H9 (cell line): ENCODE measurements around the gene SEMA7A. TPM values are rescaled to one million over a fixed set of nuclear protein-coding genes. Genes with fewer than 3 reads are reported as not detected.

ENCODE experiments used
- DNase-seq: peaks from one replicate; pipeline ENCODE4 v3.0.0-alpha.2; 2017
- H2AFZ ChIP-seq: one replicate; pipeline ENCODE4 v1.6.1; 2013; ENCODE audit warnings: mild to moderate bottlenecking, low read length, control low read depth, moderate library complexity
- H2AK5ac ChIP-seq: 2 replicates; pipeline ENCODE4 v1.6.1; 2013; ENCODE audit warnings: low read length, control low read depth, mixed read lengths; ENCODE audit not compliant: insufficient read length
- H2BK120ac ChIP-seq: one replicate; pipeline ENCODE4 v1.6.1; 2013; ENCODE audit warnings: low read depth, mild to moderate bottlenecking, low read length, control low read depth, inconsistent platforms; ENCODE audit not compliant: poor library complexity, severe bottlenecking
- H2BK12ac ChIP-seq: 2 replicates; pipeline ENCODE4 v1.6.1; 2013; ENCODE audit warnings: low read length, control low read depth, mixed read lengths, low read depth; ENCODE audit not compliant: insufficient read length
- H2BK15ac ChIP-seq: 2 replicates; pipeline ENCODE4 v1.6.1; 2013; ENCODE audit warnings: low read depth, low read length, control low read depth
- H2BK20ac ChIP-seq: one replicate; pipeline ENCODE4 v1.6.1; 2013; ENCODE audit warnings: low read depth, mild to moderate bottlenecking, low read length, control low read depth, inconsistent platforms; ENCODE audit not compliant: poor library complexity, severe bottlenecking
- H2BK5ac ChIP-seq: 2 replicates; pipeline ENCODE4 v1.6.1; 2013; ENCODE audit warnings: low read length, control low read depth, mixed read lengths; ENCODE audit not compliant: insufficient read length
- H3K14ac ChIP-seq: 2 replicates; pipeline ENCODE4 v1.6.1; 2013; ENCODE audit warnings: low read length, control low read depth; ENCODE audit not compliant: insufficient read depth
- H3K18ac ChIP-seq: 2 replicates; pipeline ENCODE4 v1.6.1; 2013; ENCODE audit warnings: low read depth, mild to moderate bottlenecking, mixed read lengths, low read length, control low read depth; ENCODE audit not compliant: insufficient read length
- H3K23ac ChIP-seq: 2 replicates; pipeline ENCODE4 v1.6.1; 2013; ENCODE audit warnings: low read length, control low read depth, mixed read lengths, low read depth; ENCODE audit not compliant: insufficient read length
- H3K23me2 ChIP-seq: 2 replicates; pipeline ENCODE4 v1.6.1; 2013; ENCODE audit warnings: low read depth, mild to moderate bottlenecking, mixed read lengths, low read length, control low read depth; ENCODE audit not compliant: insufficient read length, poor library complexity, severe bottlenecking
- H3K27ac ChIP-seq: 2 replicates; pipeline ENCODE4 v1.5.1; 2013; ENCODE audit warnings: low read length, control low read depth, mixed read lengths, low read depth; ENCODE audit not compliant: insufficient read length
- H3K27me3 ChIP-seq: 2 replicates; pipeline ENCODE4 v1.6.1; 2013; ENCODE audit warnings: low read length, control low read depth, inconsistent platforms; ENCODE audit not compliant: insufficient read depth
- H3K4ac ChIP-seq: 2 replicates; pipeline ENCODE4 v1.6.1; 2013; ENCODE audit warnings: low read depth, mild to moderate bottlenecking, control low read depth, inconsistent platforms, low read length, moderate library complexity
- H3K4me1 ChIP-seq: 2 replicates; pipeline ENCODE4 v1.6.1; 2013; ENCODE audit warnings: low read length, control low read depth, inconsistent platforms; ENCODE audit not compliant: insufficient read depth
- H3K4me2 ChIP-seq: 2 replicates; pipeline ENCODE4 v1.6.1; 2013; ENCODE audit warnings: low read length, control low read depth, mixed read lengths; ENCODE audit not compliant: insufficient read length, insufficient read depth
- H3K56ac ChIP-seq: 2 replicates; pipeline ENCODE4 v1.6.1; 2013; ENCODE audit warnings: low read depth, mild to moderate bottlenecking, mixed read lengths, low read length, control low read depth; ENCODE audit not compliant: insufficient read length
- H3K79me1 ChIP-seq: 2 replicates; pipeline ENCODE4 v1.6.1; 2013; ENCODE audit warnings: low read depth, mild to moderate bottlenecking, moderate library complexity, low read length, control low read depth, inconsistent platforms; ENCODE audit not compliant: insufficient read depth, poor library complexity, severe bottlenecking
- H3K79me2 ChIP-seq: 2 replicates; pipeline ENCODE4 v1.6.1; 2013; ENCODE audit warnings: low read length, control low read depth, inconsistent platforms; ENCODE audit not compliant: insufficient read depth
- H3K9ac ChIP-seq: 2 replicates; pipeline ENCODE4 v1.6.1; 2013; ENCODE audit warnings: low read length, control low read depth, mixed read lengths; ENCODE audit not compliant: insufficient read length; ENCODE audit errors: extremely low read depth
- H3K9me3 ChIP-seq: one replicate; pipeline ENCODE4 v1.6.1; 2013; ENCODE audit warnings: low read depth, low read length, inconsistent platforms; ENCODE audit not compliant: control insufficient read depth
- H3T11ph ChIP-seq: one replicate; pipeline ENCODE4 v1.6.1; 2013; ENCODE audit warnings: mild to moderate bottlenecking, low read length, control low read depth, inconsistent platforms
- H4K20me1 ChIP-seq: one replicate; pipeline ENCODE4 v1.6.1; 2013; ENCODE audit not compliant: control insufficient read depth, insufficient read length, insufficient read depth
- H4K5ac ChIP-seq: 2 replicates; pipeline ENCODE4 v1.6.1; 2013; ENCODE audit warnings: low read depth, mild to moderate bottlenecking, mixed read lengths, low read length, control low read depth; ENCODE audit not compliant: insufficient read length
- H4K8ac ChIP-seq: replicated peaks from 2 replicates; pipeline ENCODE4 v1.6.1; 2013; ENCODE audit warnings: low read length, control low read depth, mixed read lengths, low read depth; ENCODE audit not compliant: insufficient read length
- H4K91ac ChIP-seq: 2 replicates; pipeline ENCODE4 v1.6.1; 2013; ENCODE audit warnings: low read depth, mild to moderate bottlenecking, moderate library complexity, mixed read lengths, low read length, control low read depth; ENCODE audit not compliant: insufficient read length
- H3K27ac Mint-ChIP-seq, 3 experiments: 2 replicates in 2 of 3; 3 replicates in 1 of 3; pipeline ENCODE4 v1.8.0; 2020 to 2021; ENCODE audit warnings: mixed read lengths in 3 of 3, mild to moderate bottlenecking in 1 of 3, moderate library complexity in 1 of 3
- H3K27me3 Mint-ChIP-seq: 2 replicates; pipeline ENCODE4 v1.8.0; 2021; ENCODE audit warnings: low read depth, mild to moderate bottlenecking, moderate library complexity, mixed read lengths
- H3K36me3 Mint-ChIP-seq, 3 experiments: 2 replicates in 2 of 3; 3 replicates in 1 of 3; pipeline ENCODE4 v1.8.0; 2020 to 2021; ENCODE audit warnings: low read depth in 3 of 3, mixed read lengths in 3 of 3; ENCODE audit not compliant: insufficient read depth in 1 of 3
- H3K4me1 Mint-ChIP-seq, 2 experiments: 2 replicates each; pipeline ENCODE4 v1.8.0; 2020; ENCODE audit warnings: mixed read lengths in 2 of 2
- H3K4me3 Mint-ChIP-seq, 2 experiments: 2 replicates in 1 of 2; 3 replicates in 1 of 2; pipeline ENCODE4 v1.8.0; 2020 to 2021; ENCODE audit warnings: mild to moderate bottlenecking in 2 of 2, mixed read lengths in 2 of 2, moderate library complexity in 1 of 2
- H3K9me3 Mint-ChIP-seq, 2 experiments: 2 replicates in 1 of 2; 3 replicates in 1 of 2; pipeline ENCODE4 v1.8.0; 2020; ENCODE audit warnings: mild to moderate bottlenecking in 2 of 2, mixed read lengths in 2 of 2, moderate library complexity in 1 of 2
- WGBS: extraction: QIAGEN DNeasy Blood & Tissue Kit; methylation state at CpG from one replicate; pipeline ENCODE4 v1.1.7; 2013; ENCODE audit warnings: missing lambda C conversion rate, low lambda C conversion rate, mixed read lengths; ENCODE audit not compliant: insufficient read length; ENCODE audit errors: extremely low coverage; 5-methylcytosine and 5-hydroxymethylcytosine counted together
- total RNA-seq: library from RNA; stranded (reverse); gene quantifications from 2 replicates; pipeline ENCODE4 v1.2.1, GENCODE V29; 2021
- TF ChIP-seq, protein P1 (sequence below): fragments of 200-600 bp; sonication (generic); conservative IDR thresholded peaks from 3 replicates; pipeline ENCODE4 v1.8.0; 2021; ENCODE audit warnings: antibody characterized with exemption, mild to moderate bottlenecking

SEMA7A gene
- total RNA-seq, 1 experiment from 2014 or later: 5.7 TPM

GRCh38 chr15:74417670-74418069 lies 16.1 kb downstream of the SEMA7A start:
- TF ChIP-seq, protein P1, sequence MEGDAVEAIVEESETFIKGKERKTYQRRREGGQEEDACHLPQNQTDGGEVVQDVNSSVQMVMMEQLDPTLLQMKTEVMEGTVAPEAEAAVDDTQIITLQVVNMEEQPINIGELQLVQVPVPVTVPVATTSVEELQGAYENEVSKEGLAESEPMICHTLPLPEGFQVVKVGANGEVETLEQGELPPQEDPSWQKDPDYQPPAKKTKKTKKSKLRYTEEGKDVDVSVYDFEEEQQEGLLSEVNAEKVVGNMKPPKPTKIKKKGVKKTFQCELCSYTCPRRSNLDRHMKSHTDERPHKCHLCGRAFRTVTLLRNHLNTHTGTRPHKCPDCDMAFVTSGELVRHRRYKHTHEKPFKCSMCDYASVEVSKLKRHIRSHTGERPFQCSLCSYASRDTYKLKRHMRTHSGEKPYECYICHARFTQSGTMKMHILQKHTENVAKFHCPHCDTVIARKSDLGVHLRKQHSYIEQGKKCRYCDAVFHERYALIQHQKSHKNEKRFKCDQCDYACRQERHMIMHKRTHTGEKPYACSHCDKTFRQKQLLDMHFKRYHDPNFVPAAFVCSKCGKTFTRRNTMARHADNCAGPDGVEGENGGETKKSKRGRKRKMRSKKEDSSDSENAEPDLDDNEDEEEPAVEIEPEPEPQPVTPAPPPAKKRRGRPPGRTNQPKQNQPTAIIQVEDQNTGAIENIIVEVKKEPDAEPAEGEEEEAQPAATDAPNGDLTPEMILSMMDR: no peak
- H3T11ph ChIP-seq: no peak overlapping the region
- Mint-ChIP-seq H3K27me3 (no peaks in the 10 kb centered on the region; the same call in 1 of the 2 replicates), H3K4me3 (no peak overlapping the region), H3K27ac (no peak overlapping the region), H3K36me3 (peaks cover 6 to 10% (median 9%) of the 10 kb centered on the region in 3 experiments), H3K4me1 (peaks cover 17 to 24% of the 10 kb centered on the region in 2 experiments), H3K9me3 (no peaks in the 10 kb centered on the region)
- WGBS: no CpG with 5 or more reads among the region's 9 CpGs
- 0 out of 2 replicates have a peak, but pooled peaks cover 2% of the 10 kb centered on the region for H3K79me2 ChIP-seq
- no peaks in the 10 kb centered on the region for H4K20me1 ChIP-seq
- no peak overlapping the region for H2BK5ac ChIP-seq
- H2BK120ac ChIP-seq: no peak overlapping the region
- no peaks in the 10 kb centered on the region for H3K79me1 ChIP-seq
- H4K5ac ChIP-seq: no peak overlapping the region
- no peak overlapping the region for H4K8ac ChIP-seq
- no peaks in the 10 kb centered on the region for H3K27me3 ChIP-seq
- no peak overlapping the region for H3K23ac ChIP-seq
- no peak overlapping the region for H3K27ac ChIP-seq
- no peak overlapping the region for H3K9ac ChIP-seq
- H3K18ac ChIP-seq: no peak overlapping the region
- no peak overlapping the region for H2AK5ac ChIP-seq
- H3K23me2 ChIP-seq: no peaks in the 10 kb centered on the region
- H3K14ac ChIP-seq: no peak overlapping the region
- no peak overlapping the region for H4K91ac ChIP-seq
- DNase-seq: no peak
- H2BK12ac ChIP-seq: no peak overlapping the region
- H2BK15ac ChIP-seq: no peak overlapping the region
- H3K4me1 ChIP-seq: peaks cover 2% of the 10 kb centered on the region; the same call in 1 of the 2 replicates
- no peaks in the 10 kb centered on the region for H3K9me3 ChIP-seq
- H3K4me2 ChIP-seq: no peak overlapping the region
- no peak overlapping the region for H2BK20ac ChIP-seq
- no peak overlapping the region for H3K4ac ChIP-seq
- H3K56ac ChIP-seq: no peak overlapping the region
- no peak overlapping the region for H2AFZ ChIP-seq
